GM18909 (cell line): ENCODE measurements around the gene DYNLRB1.
"Not testable (repeated sequence)": the region's sequence is repeated elsewhere in the genome, so short reads cannot be mapped to it uniquely, and the experiment has no call there.

ENCODE experiments used
- ATAC-seq: cut with Tn5 transposase; IDR thresholded peaks from one replicate; pipeline ENCODE4 v1.9.1; 2021; ENCODE audit warnings: mild to moderate bottlenecking; ENCODE audit not compliant: unreplicated experiment, poor library complexity

The DYNLRB1 gene

GRCh38 chr20:34510575-34510974 is 5.6 kb upstream of the DYNLRB1 start:
- ATAC-seq: no peak

- no peak for ATAC-seq
Measured at GRCh38 chr20:34511891-34512265, 4.3 kb upstream of the DYNLRB1 start.

- ATAC-seq: no peak
Measured at GRCh38 chr20:34512266-34512954, 3.8 kb upstream of the DYNLRB1 start.

- no peak for ATAC-seq
Measured at GRCh38 chr20:34512955-34513419, 3.2 kb upstream of the DYNLRB1 start.

GRCh38 chr20:34514034-34514433 is 2.2 kb upstream of the DYNLRB1 start:
- not testable (repeated sequence) for ATAC-seq

- no peak for ATAC-seq
Measured at GRCh38 chr20:34514897-34515483, 1.2 kb upstream of the DYNLRB1 start.

- ATAC-seq: peak; percentile 47
Measured at GRCh38 chr20:34515484-34516246, 557 bp upstream of the DYNLRB1 start.

DNA sequence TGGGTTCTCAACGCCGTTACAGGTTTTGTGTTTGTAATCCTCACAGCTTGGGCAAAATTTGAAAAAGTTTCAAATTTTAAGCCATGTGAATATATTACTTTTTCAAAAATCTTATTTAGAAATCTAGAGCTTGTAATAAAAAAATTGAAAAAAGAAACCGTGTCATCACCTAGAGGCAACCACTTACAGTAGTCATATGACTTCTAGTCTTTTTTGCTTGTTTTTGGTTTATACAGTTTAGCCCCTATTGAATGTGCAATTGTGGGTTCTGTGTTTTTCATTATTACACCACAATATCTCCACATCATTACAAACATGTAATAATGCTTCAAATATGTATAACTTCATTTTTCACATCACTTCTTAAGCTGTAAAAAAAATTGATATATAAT is 888 bp downstream of the DYNLRB1 start:
- no peak for ATAC-seq

DNA sequence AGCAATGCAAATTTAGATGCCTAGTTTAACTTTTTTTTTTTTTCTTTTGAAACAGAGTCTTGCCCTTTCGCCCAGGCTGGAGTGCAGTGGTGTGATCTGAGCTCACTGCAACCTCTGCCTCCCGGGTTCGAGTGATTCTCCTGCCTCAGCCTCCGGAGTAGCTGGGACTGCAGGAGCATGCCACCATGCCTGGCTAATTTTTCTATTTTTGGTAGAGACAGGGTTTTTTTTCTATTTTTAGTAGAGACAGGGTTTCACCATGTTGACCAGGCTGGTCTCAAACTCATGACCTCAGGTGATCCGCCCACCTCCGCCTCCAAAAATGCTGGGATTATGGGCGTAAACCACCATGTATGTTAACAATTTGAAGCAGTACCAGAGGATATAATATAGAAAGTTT is 2.6 kb downstream of the DYNLRB1 start:
- ATAC-seq: not testable (repeated sequence)

- not testable (repeated sequence) for ATAC-seq
Measured at GRCh38 chr20:34519841-34520240, 3.6 kb downstream of the DYNLRB1 start.

- no peak for ATAC-seq
Measured at GRCh38 chr20:34522969-34523871, 7.0 kb downstream of the DYNLRB1 start.

DNA sequence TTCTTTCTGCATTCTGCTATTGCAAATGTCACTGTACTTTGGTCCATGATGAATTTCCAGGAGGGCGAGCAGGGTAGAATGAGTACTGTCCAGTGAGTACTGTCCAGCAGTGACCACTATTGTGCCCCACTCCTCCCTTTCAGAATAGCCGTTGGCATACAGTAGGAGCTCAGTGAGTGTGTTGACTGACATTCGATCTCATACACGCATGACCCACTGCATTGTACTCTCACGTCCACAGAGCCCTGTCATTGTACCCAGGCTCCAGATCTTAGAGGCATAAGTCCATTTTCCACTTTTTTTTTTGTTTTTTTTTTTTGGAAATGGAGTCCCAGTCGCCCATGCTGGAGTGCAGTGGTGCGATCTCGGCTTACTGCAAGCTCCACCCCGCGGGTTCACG is 8.2 kb downstream of the DYNLRB1 start:
- ATAC-seq: no peak

GRCh38 chr20:34525342-34525708 is 9.1 kb downstream of the DYNLRB1 start:
- no peak for ATAC-seq

DNA sequence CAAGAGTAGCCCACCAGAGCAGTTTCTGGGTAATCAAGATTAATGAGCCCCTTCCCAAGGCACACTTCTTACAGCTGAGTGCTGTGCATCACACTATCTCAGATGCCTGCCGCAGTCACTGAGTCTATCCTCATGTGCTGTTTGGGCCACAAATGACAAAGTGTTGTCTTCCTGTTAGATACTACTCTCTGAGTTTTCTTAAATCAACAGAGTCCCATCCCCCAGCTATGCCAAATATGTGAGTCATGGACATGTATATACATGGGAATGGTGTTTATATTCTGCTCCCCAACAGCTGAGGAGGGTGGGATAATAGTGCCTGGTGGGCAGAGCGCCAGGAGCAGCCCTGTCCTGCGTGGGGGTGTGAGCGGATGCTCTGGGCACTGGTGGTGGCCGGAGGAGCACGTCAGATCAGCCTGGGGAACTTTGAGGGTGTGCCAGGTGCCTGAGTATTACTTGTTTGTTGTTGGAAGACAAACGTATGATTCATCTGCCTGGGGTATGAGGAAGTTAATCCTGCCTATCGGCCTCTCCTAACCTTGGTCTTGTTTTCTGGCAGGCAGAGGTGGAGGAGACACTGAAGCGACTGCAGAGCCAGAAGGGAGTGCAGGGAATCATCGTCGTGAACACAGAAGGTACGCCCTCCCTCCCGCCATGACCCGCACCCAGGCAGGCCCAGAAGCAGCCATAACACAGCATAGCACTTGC is 9.6 kb downstream of the DYNLRB1 start:
- no peak for ATAC-seq

GRCh38 chr20:34526466-34526865 is 10.2 kb downstream of the DYNLRB1 start:
- no peak for ATAC-seq

GRCh38 chr20:34527016-34527415 is 10.8 kb downstream of the DYNLRB1 start:
- no peak for ATAC-seq

DNA sequence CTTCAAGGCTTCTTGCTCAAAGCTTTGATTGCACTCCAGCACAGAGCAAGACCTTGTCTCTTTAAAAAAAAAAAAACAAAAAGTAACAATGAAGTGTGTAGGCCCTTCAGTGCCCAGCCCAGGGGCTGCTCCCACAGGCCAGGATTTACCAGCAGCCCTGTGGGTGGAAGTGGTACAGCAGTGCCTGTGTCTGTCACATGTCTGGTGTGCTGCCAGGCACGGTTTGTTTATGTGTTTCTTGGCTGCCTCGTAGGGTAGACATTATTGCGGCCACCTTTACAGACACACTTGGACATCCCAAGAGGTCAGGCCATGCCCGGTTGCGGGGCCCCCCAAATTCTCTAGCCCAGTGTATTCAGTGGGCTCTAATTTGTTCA is 12.7 kb downstream of the DYNLRB1 start:
- no peak for ATAC-seq

DNA sequence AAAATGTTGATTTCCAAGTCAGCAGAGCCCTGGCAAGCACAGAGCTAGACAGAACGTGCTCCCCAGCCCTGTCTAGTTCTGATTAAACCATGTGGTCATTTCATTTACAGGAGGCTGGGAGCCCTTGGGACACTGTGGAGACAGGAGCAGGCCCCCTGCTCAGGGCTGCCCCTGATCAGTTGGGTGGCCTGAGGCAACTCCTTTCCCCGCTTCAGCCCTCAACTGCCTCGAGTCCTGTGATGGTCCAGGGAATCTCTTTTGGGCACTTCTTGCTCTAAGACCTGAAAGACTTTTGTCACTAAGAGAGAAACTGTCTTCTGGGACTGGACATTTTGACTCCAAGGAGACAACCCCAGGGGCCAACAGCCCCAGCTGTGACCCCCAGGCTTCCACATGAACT is 13.5 kb downstream of the DYNLRB1 start:
- no peak for ATAC-seq

- no peak for ATAC-seq
Measured at GRCh38 chr20:34530342-34530741, 14.1 kb downstream of the DYNLRB1 start.
